NCI-H2227 (cell line): ENCODE results near the gene OR4Q2.
"Not testable (repeated sequence)": the region's sequence is repeated elsewhere in the genome, so short reads cannot be mapped to it uniquely, and the experiment has no call there.

Source experiments
- DNase-seq: peaks from one replicate; lab custom pipeline; 2025; ENCODE audit not compliant: unreplicated experiment; lab: John Stamatoyannopoulos, UW

The OR4Q2 gene

DNA sequence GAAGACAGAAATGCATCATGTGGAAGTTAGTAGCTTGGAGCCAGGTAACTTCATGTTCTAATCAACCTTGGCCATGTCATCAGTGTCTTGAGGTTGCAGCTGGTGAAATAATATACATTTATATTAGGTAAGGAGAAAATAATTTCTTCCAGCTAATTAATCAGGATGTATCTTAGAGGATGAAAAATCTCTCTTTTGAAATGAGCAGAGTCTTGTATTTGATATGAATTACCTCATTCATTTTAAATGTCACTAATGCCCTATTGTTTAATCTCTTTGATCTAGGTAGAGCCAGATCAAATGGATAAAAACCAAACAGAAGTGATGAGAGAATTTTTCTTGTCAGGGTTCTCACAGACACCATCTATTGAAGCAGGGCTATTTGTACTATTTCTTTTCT is at the start of gene OR4Q2:
TSS of gene OR4Q2 (plus strand) at position 301 of the 400 bp plus-strand sequence.
- no peak for DNase-seq

DNA sequence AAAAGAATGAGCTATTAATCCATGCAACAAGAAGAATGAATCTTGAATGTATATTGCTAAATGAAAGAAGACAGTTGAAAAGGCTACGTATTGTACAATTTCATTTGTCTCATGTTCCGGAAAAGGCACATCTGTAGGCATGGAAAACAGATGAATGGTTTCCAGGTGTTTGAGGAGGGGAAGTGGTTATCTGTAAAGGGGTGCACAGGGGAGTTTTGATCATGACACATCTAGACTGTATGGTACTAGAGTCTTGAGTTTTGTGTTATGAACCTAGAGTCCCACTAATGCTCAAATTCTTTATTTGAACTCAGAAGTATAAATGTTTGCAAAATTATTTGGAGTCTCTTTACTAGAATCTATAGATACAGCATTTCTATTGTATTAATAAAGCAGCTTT is 32.2 kb upstream of the OR4Q2 start:
- DNase-seq, result not testable (repeated sequence)

DNA sequence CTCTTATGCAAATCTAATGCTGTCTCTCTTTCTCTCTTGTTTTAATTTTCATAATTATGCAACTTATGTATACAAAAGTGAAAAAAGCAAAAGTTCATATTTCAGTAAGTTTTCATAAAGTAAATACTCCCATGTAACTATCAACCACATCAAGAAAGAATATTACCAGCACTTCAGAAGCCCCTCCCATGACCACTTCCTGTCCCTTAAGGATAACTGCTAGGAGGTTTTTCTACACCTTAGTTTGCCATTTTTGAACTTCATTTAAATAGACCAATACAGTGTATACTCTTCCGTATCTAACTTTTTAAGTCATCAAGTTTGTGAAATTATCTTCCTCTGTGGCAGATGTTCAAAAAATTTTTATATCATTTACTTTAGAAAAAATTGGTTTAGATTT is 27.1 kb upstream of the OR4Q2 start:
- DNase-seq, result no peak

DNA sequence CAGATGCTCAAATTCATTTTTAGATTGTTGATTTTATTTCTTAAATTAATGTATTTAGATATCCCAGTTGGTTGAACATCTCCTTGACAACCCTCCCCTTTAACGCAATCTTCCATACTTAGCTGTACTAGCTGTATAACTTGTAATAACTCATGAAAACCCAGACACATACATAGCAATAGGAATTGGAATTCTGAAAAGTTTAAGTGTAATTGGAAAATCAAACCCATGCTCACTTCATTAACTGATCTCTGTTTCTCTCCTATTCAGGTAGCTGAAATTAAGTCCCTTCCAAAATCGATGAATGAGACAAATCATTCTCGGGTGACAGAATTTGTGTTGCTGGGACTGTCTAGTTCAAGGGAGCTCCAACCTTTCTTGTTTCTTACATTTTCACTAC is 26.7 kb upstream of the OR4Q2 start, which contains the start of gene OR4K15:
TSS of gene OR4K15 (plus strand) at position 301 of the 400 bp plus-strand sequence. CDS start at position 301, 0 bp downstream.
- DNase-seq, result no peak

DNA sequence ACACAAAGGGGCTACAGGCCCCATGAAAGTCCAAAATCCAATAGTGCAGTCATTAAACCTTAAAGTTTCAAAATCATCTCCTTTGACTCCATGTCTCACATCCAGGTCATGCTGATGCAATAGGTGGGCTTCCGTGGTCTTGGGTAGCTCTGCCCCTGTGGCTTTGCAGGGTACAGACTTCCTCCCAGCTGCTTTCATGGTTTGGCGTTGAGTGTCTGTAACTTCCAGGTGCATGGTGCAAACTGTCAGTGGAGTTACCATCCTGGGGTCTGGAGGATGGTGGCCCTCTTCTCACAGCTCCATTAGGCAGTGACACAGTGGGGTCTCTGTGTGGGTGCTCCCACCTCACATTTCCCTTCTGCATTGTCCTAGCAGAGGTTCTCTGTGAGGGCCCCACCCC is 8.5 kb upstream of the OR4Q2 start:
- no peak for DNase-seq

DNA sequence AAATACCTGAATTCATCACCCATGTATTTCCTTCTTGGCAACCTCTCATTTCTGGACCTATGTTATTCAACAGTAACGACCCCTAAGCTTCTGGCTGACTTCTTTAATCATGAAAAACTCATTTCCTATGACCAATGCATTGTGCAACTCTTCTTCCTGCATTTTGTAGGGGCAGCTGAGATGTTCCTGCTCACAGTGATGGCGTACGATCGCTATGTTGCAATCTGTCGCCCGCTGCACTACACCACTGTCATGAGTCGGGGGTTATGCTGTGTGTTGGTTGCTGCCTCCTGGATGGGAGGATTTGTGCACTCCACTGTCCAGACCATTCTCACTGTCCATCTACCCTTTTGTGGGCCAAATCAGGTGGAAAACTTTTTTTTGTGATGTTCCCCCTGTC is 356 bp downstream of the OR4Q2 start:
- no peak for DNase-seq

DNA sequence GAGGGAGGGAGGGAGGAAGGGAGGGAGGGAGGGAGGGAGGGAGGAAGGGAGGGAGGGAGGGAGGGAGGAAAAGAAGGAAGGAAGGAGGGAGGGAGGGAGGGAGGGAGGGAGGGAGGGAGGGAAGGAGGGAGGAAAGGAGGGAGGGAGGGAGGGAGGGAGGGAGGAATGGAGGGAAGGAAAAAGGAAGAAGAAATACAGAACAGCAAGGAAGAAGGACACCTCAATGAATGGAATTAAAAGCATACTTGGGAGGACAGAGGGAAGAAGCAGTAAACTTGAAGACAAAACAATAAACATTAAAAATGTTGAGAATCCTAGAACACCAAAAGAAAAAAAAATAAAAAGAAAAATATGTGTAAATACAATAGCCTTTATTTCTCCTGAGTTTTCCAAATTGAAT is 6.2 kb downstream of the OR4Q2 start:
- DNase-seq, result no peak

DNA sequence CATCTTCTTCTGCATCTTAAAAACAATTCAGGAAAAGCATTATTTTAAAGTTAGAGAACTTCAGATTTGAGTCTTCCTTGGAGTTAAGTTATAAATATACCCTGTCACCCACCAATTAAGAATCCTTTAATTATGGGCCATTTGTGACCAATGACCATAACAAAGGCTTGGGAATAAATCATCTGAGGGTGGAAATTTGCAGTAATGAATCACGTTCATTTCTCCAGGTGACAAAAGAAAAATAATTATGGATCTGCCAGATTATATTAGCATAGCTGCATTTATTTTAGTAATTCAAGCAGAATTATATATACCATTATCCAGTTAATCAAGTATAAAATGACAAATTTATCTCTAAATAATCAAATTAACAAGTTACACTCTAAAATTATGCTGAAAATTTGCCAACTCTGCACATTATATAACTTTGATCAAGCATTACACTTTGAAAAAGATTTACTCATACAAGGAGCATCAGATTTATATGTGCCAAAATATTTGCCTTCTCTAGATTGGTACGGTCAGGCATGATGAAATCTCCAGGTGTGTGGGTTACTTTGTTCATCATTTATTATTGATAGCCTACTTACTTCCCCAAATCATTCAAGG is 17.4 kb downstream of the OR4Q2 start, which contains the start of gene OR4K14:
TSS of gene OR4K14 (minus strand) at position 51 of the 609 bp plus-strand sequence. CDS start 4,114 bp downstream, outside the sequence.
- DNase-seq, result no peak

DNA sequence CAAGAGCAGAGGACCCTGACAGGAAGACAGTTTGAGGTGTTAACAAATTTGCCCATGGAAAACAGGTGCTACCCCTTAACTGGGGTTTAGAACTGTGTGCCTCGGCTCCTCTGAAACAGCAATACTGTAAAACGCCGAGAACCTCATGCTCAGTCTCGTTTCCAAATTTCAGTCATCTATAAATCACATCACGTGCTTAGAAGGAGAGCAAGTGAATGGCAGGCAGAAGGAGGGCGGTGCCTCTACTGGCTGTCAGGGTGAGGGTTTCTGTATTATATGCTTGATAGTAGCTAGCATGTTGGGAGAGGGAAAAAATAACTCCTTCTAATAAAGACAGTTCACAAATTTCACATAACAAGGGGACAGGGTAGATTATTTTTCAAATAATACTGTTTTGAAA is 29.1 kb downstream of the OR4Q2 start:
- DNase-seq, result no peak

DNA sequence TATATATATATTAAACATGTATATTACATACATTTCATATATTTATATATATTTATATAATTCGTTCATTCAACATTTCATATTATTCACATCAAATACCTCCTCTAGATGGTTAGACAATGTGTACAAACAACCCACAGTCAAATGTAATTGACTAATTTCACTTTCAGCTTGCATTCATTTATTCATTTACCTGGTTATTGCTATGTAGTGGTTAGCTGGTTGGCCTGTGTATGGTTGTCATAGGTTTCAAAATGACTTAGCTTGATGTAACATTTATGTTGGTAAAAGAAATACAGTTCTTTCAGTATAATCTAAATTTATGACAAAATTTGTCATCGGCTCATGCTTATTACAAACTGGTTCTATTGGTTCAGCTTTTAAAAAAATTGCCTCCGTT is 33.5 kb downstream of the OR4Q2 start:
- no peak for DNase-seq

DNA sequence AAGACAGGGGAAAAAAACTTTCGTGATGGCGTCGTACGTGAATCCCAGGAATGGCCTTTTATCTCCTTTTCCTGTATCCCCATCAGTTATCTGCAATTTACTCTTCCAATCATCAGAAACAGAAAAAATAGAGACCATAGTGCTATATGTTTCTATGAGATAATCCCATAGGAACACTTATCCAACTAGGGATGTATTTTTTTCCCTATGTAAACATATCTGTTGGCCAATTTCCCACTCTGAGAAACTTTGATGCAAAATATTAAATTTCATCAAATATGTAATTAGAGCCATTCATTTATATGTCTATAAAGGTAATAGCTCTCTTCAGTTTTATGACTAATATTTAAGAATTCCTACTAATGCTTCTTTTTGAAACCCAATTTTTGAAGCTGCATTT is 34.0 kb downstream of the OR4Q2 start, which contains the start of gene OR4K13:
TSS of gene OR4K13 (minus strand) at position 101 of the 400 bp plus-strand sequence. CDS start 1,280 bp downstream, outside the sequence.
- DNase-seq, result no peak

DNA sequence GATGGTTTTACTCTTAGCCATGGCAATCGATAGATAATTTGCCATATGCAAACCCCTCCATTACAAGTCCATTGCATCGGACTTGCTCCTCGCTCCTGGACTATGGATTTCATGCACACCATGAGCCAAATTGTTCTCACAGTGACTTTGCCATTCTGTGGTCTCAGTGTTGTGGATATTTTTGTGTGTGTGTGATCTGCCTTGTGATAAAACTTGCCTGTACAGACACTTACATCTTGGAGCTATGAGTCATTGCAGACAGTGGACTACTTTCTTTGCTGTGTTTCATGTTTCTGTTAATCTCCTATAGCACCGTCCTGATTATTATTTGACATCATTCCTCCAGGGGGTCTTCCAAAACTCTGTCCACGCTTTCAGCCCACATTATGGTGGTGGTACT is 42.3 kb downstream of the OR4Q2 start:
- no peak for DNase-seq

DNA sequence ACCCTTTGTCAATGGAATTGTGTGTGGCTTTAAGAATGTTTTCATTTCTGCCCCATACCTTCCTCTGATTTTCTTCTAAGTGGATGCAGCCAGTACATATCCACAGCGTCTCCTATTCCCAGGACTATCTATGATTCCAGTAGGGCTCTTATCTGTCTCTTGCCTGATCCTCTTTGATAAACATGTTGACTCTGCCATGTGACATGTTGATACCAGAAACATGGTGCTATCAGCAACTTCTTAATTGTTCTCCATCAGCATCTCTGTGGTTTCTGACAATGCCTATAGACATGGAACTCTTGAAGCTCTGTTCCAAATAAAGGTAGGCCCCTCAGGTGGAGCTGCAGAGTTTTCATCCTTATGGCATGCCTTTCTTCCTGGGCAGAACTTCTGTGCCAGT is 46.2 kb downstream of the OR4Q2 start:
- DNase-seq, result no peak
